ENCODE results near the gene MAP3K9.

DNA sequence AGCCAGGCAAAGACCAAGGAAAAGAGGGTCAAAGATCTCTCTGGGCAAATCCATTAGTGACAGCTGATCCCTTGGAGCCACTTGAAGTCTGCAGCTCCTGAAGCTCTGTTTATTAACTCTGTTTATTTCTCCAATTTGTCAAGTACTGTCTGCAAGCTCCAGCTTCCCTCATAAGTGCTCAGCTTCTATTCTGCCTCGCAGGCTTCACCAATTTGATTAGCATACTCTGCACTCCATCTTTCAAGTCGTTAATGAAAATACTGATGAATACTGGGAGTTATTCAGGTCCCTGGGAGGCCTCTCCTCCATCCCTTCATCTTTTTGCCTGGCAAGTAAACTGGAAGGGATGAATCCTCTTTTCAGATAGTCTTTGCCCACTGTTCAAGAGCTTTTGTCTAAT, 113.3 kb downstream of the MAP3K9 start:
- TF ChIP-seq, protein P1, sequence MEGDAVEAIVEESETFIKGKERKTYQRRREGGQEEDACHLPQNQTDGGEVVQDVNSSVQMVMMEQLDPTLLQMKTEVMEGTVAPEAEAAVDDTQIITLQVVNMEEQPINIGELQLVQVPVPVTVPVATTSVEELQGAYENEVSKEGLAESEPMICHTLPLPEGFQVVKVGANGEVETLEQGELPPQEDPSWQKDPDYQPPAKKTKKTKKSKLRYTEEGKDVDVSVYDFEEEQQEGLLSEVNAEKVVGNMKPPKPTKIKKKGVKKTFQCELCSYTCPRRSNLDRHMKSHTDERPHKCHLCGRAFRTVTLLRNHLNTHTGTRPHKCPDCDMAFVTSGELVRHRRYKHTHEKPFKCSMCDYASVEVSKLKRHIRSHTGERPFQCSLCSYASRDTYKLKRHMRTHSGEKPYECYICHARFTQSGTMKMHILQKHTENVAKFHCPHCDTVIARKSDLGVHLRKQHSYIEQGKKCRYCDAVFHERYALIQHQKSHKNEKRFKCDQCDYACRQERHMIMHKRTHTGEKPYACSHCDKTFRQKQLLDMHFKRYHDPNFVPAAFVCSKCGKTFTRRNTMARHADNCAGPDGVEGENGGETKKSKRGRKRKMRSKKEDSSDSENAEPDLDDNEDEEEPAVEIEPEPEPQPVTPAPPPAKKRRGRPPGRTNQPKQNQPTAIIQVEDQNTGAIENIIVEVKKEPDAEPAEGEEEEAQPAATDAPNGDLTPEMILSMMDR (IDR thresholded peaks at IDR 0.05; ENCODE audit: poor library complexity, severe bottlenecking) = no peak
- TF ChIP-seq EZH2 (IDR thresholded peaks at IDR 0.05; ENCODE audit: borderline replicate concordance, insufficient read depth, low read length, poor library complexity, severe bottlenecking) (no peak), EP300 (conservative IDR thresholded peaks at IDR 0.05; ENCODE audit: poor library complexity, severe bottlenecking) (no peak), POLR2AphosphoS5 (IDR thresholded peaks at IDR 0.05) (no peak), SMC3 (conservative IDR thresholded peaks at IDR 0.05; ENCODE audit: poor library complexity) (no peak), RAD21 (conservative IDR thresholded peaks at IDR 0.05) (no peak), TAF1 (IDR thresholded peaks at IDR 0.05; ENCODE audit: low read depth) (no peak), MXI1 (conservative IDR thresholded peaks at IDR 0.05; ENCODE audit: poor library complexity, severe bottlenecking) (no peak)

Data from neural cell (in vitro differentiated cells).